GM12892 (cell line): ENCODE data around the gene CTNNA3.

Source experiments
- POLR2A ChIP-seq: IDR thresholded peaks from 2 replicates; pipeline ENCODE4 v1.6.1; 2011; ENCODE audit warnings: low read depth, low read length, control low read depth
- POLR2AphosphoS5 ChIP-seq: IDR thresholded peaks from 2 replicates; pipeline ENCODE4 v1.6.1; 2011; ENCODE audit warnings: low read depth, low read length, control low read depth
- TAF1 ChIP-seq: IDR thresholded peaks from 2 replicates; pipeline ENCODE4 v1.6.1; 2011; ENCODE audit warnings: low read depth, mild to moderate bottlenecking, control low read depth, low read length, borderline replicate concordance

GRCh38 chr10:66405566-66405965 lies 1290.4 kb downstream of the CTNNA3 start:
- TF ChIP-seq POLR2AphosphoS5 (no peak), TAF1 (no peak), POLR2A (no peak)
